ENCODE measurements around the gene SEMA5B.

The SEMA5B gene

GRCh38 chr3:123067689-123068600 lies 40.4 kb upstream of the SEMA5B start:
- H3K9me3 ChIP-seq (replicated peaks; ENCODE audit: low read length) = no peaks in the 10 kb centered on the region

GRCh38 chr3:123066896-123067688 lies 39.5 kb upstream of the SEMA5B start, which contains the start of gene PDIA5:
PDIA5 (plus strand) TSS chr3:123067025; CDS start chr3:123067165, 140 bp downstream.
- Histone ChIP-seq H3K4me1 (ENCODE audit: control insufficient read depth, insufficient read depth, low read length) (peaks cover 15% of the 10 kb centered on the region), H3K36me3 (ENCODE audit: insufficient read depth, low read length) (no peaks in the 10 kb centered on the region), H3K27me3 (ENCODE audit: control insufficient read depth, insufficient read depth, low read length) (peaks cover 18% of the 10 kb centered on the region), H3K4me2 (ENCODE audit: low read length) (peak within 1 kb of the TSS; percentile 93), H3K4me3 (ENCODE audit: low read length) (peak within 1 kb of the TSS; percentile 98), H3K9me3 (replicated peaks; ENCODE audit: low read length) (no peaks in the 10 kb centered on the region), H3K9ac (ENCODE audit: low read depth, low read length) (peak within 1 kb of the TSS; percentile 89)

More at GRCh38 chr3:123067689-123068600, 40.4 kb upstream of the SEMA5B start:
- no peaks in the 10 kb centered on the region for H3K36me3 ChIP-seq (ENCODE audit: insufficient read depth, low read length)
- H3K4me3 ChIP-seq (ENCODE audit: low read length) = peak overlapping the region; percentile 98
- peak overlapping the region; percentile 93 for H3K4me2 ChIP-seq (ENCODE audit: low read length)
- H3K27me3 ChIP-seq (ENCODE audit: control insufficient read depth, insufficient read depth, low read length) = peaks cover 10% of the 10 kb centered on the region
- peak overlapping the region; percentile 89 for H3K9ac ChIP-seq (ENCODE audit: low read depth, low read length)
- peaks cover 15% of the 10 kb centered on the region for H3K4me1 ChIP-seq (ENCODE audit: control insufficient read depth, insufficient read depth, low read length)

- no peaks in the 10 kb centered on the region for H3K36me3 ChIP-seq (ENCODE audit: insufficient read depth, low read length)
- peak overlapping the region; percentile 93 for H3K4me2 ChIP-seq (ENCODE audit: low read length)
- H3K27me3 ChIP-seq (ENCODE audit: control insufficient read depth, insufficient read depth, low read length) = peaks cover 20% of the 10 kb centered on the region
- H3K9me3 ChIP-seq (replicated peaks; ENCODE audit: low read length) = no peaks in the 10 kb centered on the region
- peak overlapping the region; percentile 89 for H3K9ac ChIP-seq (ENCODE audit: low read depth, low read length)
- H3K4me1 ChIP-seq (ENCODE audit: control insufficient read depth, insufficient read depth, low read length) = peaks cover 15% of the 10 kb centered on the region
- H3K4me3 ChIP-seq (ENCODE audit: low read length) = peak overlapping the region; percentile 98
These were observed 39.0 kb upstream of the SEMA5B start for GRCh38 chr3:123066599-123066895.

GRCh38 chr3:123064914-123065313 lies 37.4 kb upstream of the SEMA5B start:
- Histone ChIP-seq H3K27me3 (ENCODE audit: control insufficient read depth, insufficient read depth, low read length) (peaks cover 27% of the 10 kb centered on the region), H3K9me3 (replicated peaks; ENCODE audit: low read length) (no peaks in the 10 kb centered on the region), H3K4me2 (ENCODE audit: low read length) (no peak overlapping the region), H3K36me3 (ENCODE audit: insufficient read depth, low read length) (no peaks in the 10 kb centered on the region), H3K4me1 (ENCODE audit: control insufficient read depth, insufficient read depth, low read length) (peaks cover 15% of the 10 kb centered on the region), H3K9ac (ENCODE audit: low read depth, low read length) (no peak overlapping the region), H3K4me3 (ENCODE audit: low read length) (no peak overlapping the region)

GRCh38 chr3:123064506-123064905 lies 36.9 kb upstream of the SEMA5B start:
- peaks cover 30% of the 10 kb centered on the region for H3K27me3 ChIP-seq (ENCODE audit: control insufficient read depth, insufficient read depth, low read length)
- no peak overlapping the region for H3K4me3 ChIP-seq (ENCODE audit: low read length)
- no peak overlapping the region for H3K9ac ChIP-seq (ENCODE audit: low read depth, low read length)
- H3K4me1 ChIP-seq (ENCODE audit: control insufficient read depth, insufficient read depth, low read length) = peaks cover 15% of the 10 kb centered on the region
- no peaks in the 10 kb centered on the region for H3K9me3 ChIP-seq (replicated peaks; ENCODE audit: low read length)
- H3K36me3 ChIP-seq (ENCODE audit: insufficient read depth, low read length) = no peaks in the 10 kb centered on the region
- no peak overlapping the region for H3K4me2 ChIP-seq (ENCODE audit: low read length)

GRCh38 chr3:123063034-123063433 lies 35.5 kb upstream of the SEMA5B start:
- H3K27me3 ChIP-seq (ENCODE audit: control insufficient read depth, insufficient read depth, low read length) = peaks cover 33% of the 10 kb centered on the region
- H3K4me2 ChIP-seq (ENCODE audit: low read length) = no peak overlapping the region
- no peak overlapping the region for H3K4me3 ChIP-seq (ENCODE audit: low read length)
- peaks cover 6% of the 10 kb centered on the region for H3K4me1 ChIP-seq (ENCODE audit: control insufficient read depth, insufficient read depth, low read length)
- no peaks in the 10 kb centered on the region for H3K9me3 ChIP-seq (replicated peaks; ENCODE audit: low read length)
- H3K36me3 ChIP-seq (ENCODE audit: insufficient read depth, low read length) = no peaks in the 10 kb centered on the region
- H3K9ac ChIP-seq (ENCODE audit: low read depth, low read length) = no peak overlapping the region

- Histone ChIP-seq H3K9ac (ENCODE audit: low read depth, low read length) (no peak overlapping the region), H3K36me3 (ENCODE audit: insufficient read depth, low read length) (no peaks in the 10 kb centered on the region), H3K4me1 (ENCODE audit: control insufficient read depth, insufficient read depth, low read length) (peaks cover 8% of the 10 kb centered on the region), H3K27me3 (ENCODE audit: control insufficient read depth, insufficient read depth, low read length) (peaks cover 33% of the 10 kb centered on the region), H3K4me3 (ENCODE audit: low read length) (no peak overlapping the region), H3K4me2 (ENCODE audit: low read length) (no peak overlapping the region), H3K9me3 (replicated peaks; ENCODE audit: low read length) (no peaks in the 10 kb centered on the region)
These were observed 34.3 kb upstream of the SEMA5B start for GRCh38 chr3:123061856-123062255.

- Histone ChIP-seq H3K9me3 (replicated peaks; ENCODE audit: low read length) (no peaks in the 10 kb centered on the region), H3K27me3 (ENCODE audit: control insufficient read depth, insufficient read depth, low read length) (peaks cover 39% of the 10 kb centered on the region), H3K4me1 (ENCODE audit: control insufficient read depth, insufficient read depth, low read length) (peaks cover 4% of the 10 kb centered on the region), H3K9ac (ENCODE audit: low read depth, low read length) (no peak overlapping the region), H3K4me2 (ENCODE audit: low read length) (no peak overlapping the region), H3K36me3 (ENCODE audit: insufficient read depth, low read length) (no peaks in the 10 kb centered on the region), H3K4me3 (ENCODE audit: low read length) (no peak overlapping the region)
These were observed 32.5 kb upstream of the SEMA5B start for GRCh38 chr3:123060054-123060453.

- H3K4me2 ChIP-seq (ENCODE audit: low read length) = no peak overlapping the region
- no peak overlapping the region for H3K4me3 ChIP-seq (ENCODE audit: low read length)
- peaks cover 4% of the 10 kb centered on the region for H3K4me1 ChIP-seq (ENCODE audit: control insufficient read depth, insufficient read depth, low read length)
- H3K9ac ChIP-seq (ENCODE audit: low read depth, low read length) = no peak overlapping the region
- H3K27me3 ChIP-seq (ENCODE audit: control insufficient read depth, insufficient read depth, low read length) = peaks cover 30% of the 10 kb centered on the region
- H3K9me3 ChIP-seq (replicated peaks; ENCODE audit: low read length) = no peaks in the 10 kb centered on the region
- H3K36me3 ChIP-seq (ENCODE audit: insufficient read depth, low read length) = no peaks in the 10 kb centered on the region
These were observed 30.9 kb upstream of the SEMA5B start for GRCh38 chr3:123058505-123058904.

GRCh38 chr3:123055352-123055751 lies 27.8 kb upstream of the SEMA5B start:
- H3K4me2 ChIP-seq (ENCODE audit: low read length) = no peak overlapping the region

GRCh38 chr3:123054931-123055330 lies 27.4 kb upstream of the SEMA5B start:
- Histone ChIP-seq H3K9ac (ENCODE audit: low read depth, low read length) (no peak overlapping the region), H3K4me2 (ENCODE audit: low read length) (no peak overlapping the region), H3K4me3 (ENCODE audit: low read length) (no peak overlapping the region), H3K4me1 (ENCODE audit: control insufficient read depth, insufficient read depth, low read length) (peaks cover 17% of the 10 kb centered on the region), H3K36me3 (ENCODE audit: insufficient read depth, low read length) (no peaks in the 10 kb centered on the region), H3K9me3 (replicated peaks; ENCODE audit: low read length) (no peaks in the 10 kb centered on the region), H3K27me3 (ENCODE audit: control insufficient read depth, insufficient read depth, low read length) (peaks cover 13% of the 10 kb centered on the region)

More at GRCh38 chr3:123055352-123055751, 27.8 kb upstream of the SEMA5B start:
- Histone ChIP-seq H3K9me3 (replicated peaks; ENCODE audit: low read length) (no peaks in the 10 kb centered on the region), H3K4me1 (ENCODE audit: control insufficient read depth, insufficient read depth, low read length) (peaks cover 17% of the 10 kb centered on the region), H3K4me3 (ENCODE audit: low read length) (no peak overlapping the region), H3K9ac (ENCODE audit: low read depth, low read length) (no peak overlapping the region), H3K27me3 (ENCODE audit: control insufficient read depth, insufficient read depth, low read length) (peaks cover 13% of the 10 kb centered on the region), H3K36me3 (ENCODE audit: insufficient read depth, low read length) (no peaks in the 10 kb centered on the region)
